Mucosa of descending colon (tissue), 3 donors: ENCODE data around the gene HHIP. TPM values are rescaled to one million over a fixed set of nuclear protein-coding genes. Genes with fewer than 3 reads are reported as not detected.

ENCODE experiments used
- ATAC-seq: fragments of 200-7000 bp; cut with Tn5 transposase; one replicate; pipeline ENCODE4 v1.9.1; 2020; ENCODE audit warnings: mild to moderate bottlenecking, moderate library complexity
- DNase-seq, 3 donors: peaks; one replicate each; pipeline ENCODE4 v3.0.0-alpha.2; 2020
- H3K36me3 ChIP-seq: fragments of 200-600 bp; one replicate; pipeline ENCODE4 v1.8.0; 2021; ENCODE audit warnings: low read depth, mild to moderate bottlenecking
- H3K4me1 ChIP-seq: fragments of 200-600 bp; one replicate; pipeline ENCODE4 v1.8.0; 2021; ENCODE audit warnings: low read depth, mild to moderate bottlenecking
- H3K4me3 ChIP-seq: fragments of 200-600 bp; one replicate; pipeline ENCODE4 v1.8.0; 2021; ENCODE audit warnings: mild to moderate bottlenecking
- H3K9me3 ChIP-seq: fragments of 200-600 bp; one replicate; pipeline ENCODE4 v1.8.0; 2021; ENCODE audit warnings: mild to moderate bottlenecking
- CTCF ChIP-seq: fragments of 200-600 bp; IDR thresholded peaks from one replicate; pipeline ENCODE4 v1.8.0; 2022; ENCODE audit warnings: antibody characterized with exemption, mild to moderate bottlenecking
- intact Hi-C, 2 donors: fragments of 100-400 bp; cut with DNase I in 1 of 2; cut with micrococcal nuclease in 1 of 2; formaldehyde crosslinking; loops; one replicate each; pipeline versions ENCODE4 v1.11.0 to v1.11.1; 2022; cut with DNase I, micrococcal nuclease
- total RNA-seq, 3 donors: library from RNA; stranded (reverse); fragmentation: NEBNext Ultra II Directional in 2 of 3; extraction: Animal tissue kit (Norgen Biotek cat#: 25700) in 2 of 3; gene quantifications; one replicate each; pipeline versions ENCODE4 v1.2.1 to v1.2.4, GENCODE V29; 2021 to 2023
- donor health status: DM: no; HTN: no; CAD: no; lungs with moderate emphysema.
- donor health status: DM: no; HTN: no; CAD: no.
- donor health status: DM: no; HTN: yes; CAD: no.

The HHIP gene
- total RNA-seq, 3 donors from 2014 or later, result 2.4 to 5.5 (median 2.7) TPM

GRCh38 chr4:144696376-144696775 is 50.4 kb downstream of the HHIP start:
- TF ChIP-seq CTCF, result no peak
- Histone ChIP-seq H3K9me3 (no peaks in the 10 kb centered on the region), H3K4me1 (no peaks in the 10 kb centered on the region), H3K4me3 (no peak overlapping the region), H3K36me3 (no peaks in the 10 kb centered on the region)
- intact Hi-C loops, result no loop called here
- ATAC-seq, result no peak
- no peak for DNase-seq

GRCh38 chr4:144699565-144699964 is 53.6 kb downstream of the HHIP start:
- ATAC-seq, result no peak
- intact Hi-C loops, result no loop called here

GRCh38 chr4:144701683-144702233 is 55.8 kb downstream of the HHIP start:
- ATAC-seq (no peak), DNase-seq (no peak)
- Histone ChIP-seq H3K4me3 (no peak overlapping the region), H3K36me3 (no peaks in the 10 kb centered on the region), H3K4me1 (no peaks in the 10 kb centered on the region), H3K9me3 (no peaks in the 10 kb centered on the region)
- no peak for TF ChIP-seq CTCF
- intact Hi-C loops, result no loop called here

More at GRCh38 chr4:144699565-144699964, 53.6 kb downstream of the HHIP start:
- Histone ChIP-seq H3K4me3 (no peak overlapping the region), H3K4me1 (no peaks in the 10 kb centered on the region), H3K9me3 (no peaks in the 10 kb centered on the region), H3K36me3 (no peaks in the 10 kb centered on the region)
- no peak for TF ChIP-seq CTCF
- DNase-seq, result no peak

GRCh38 chr4:144703494-144703893 is 57.5 kb downstream of the HHIP start:
- DNase-seq (no peak), ATAC-seq (no peak)
- no peak for TF ChIP-seq CTCF
- no peak overlapping the region for H3K4me3 ChIP-seq
- no peaks in the 10 kb centered on the region for H3K9me3 ChIP-seq
- intact Hi-C loops, result no loop called here
- H3K36me3 ChIP-seq, result no peaks in the 10 kb centered on the region
- H3K4me1 ChIP-seq, result no peaks in the 10 kb centered on the region

GRCh38 chr4:144705601-144706590 is 59.9 kb downstream of the HHIP start:
- TF ChIP-seq CTCF, result no peak
- H3K4me1 ChIP-seq, result no peaks in the 10 kb centered on the region
- no peak overlapping the region for H3K4me3 ChIP-seq
- H3K9me3 ChIP-seq, result no peaks in the 10 kb centered on the region
- ATAC-seq (no peak), DNase-seq (no peak)
- H3K36me3 ChIP-seq, result no peaks in the 10 kb centered on the region
- intact Hi-C loops, result no loop called here
